ENCODE results near the gene HLA-G. TPM values are rescaled to one million over a fixed set of nuclear protein-coding genes. Genes with fewer than 3 reads are reported as not detected.

Gene HLA-G
- total RNA-seq, 1 experiment from 2014 or later = not detected

- H2AFZ ChIP-seq (ENCODE audit: low read depth, low read length, poor library complexity, severe bottlenecking) = no peak overlapping the region
- POLR2A ChIA-PET = no interaction called here
- no peaks in the 10 kb centered on the region for H3K79me2 ChIP-seq (ENCODE audit: insufficient read depth, low read length)
- H3K4me3 ChIP-seq (replicated peaks in 1 of 2; ENCODE audit: low read depth in 1 of 2, low read length in 2 of 2) = no peak overlapping the region
- H3K9me3 ChIP-seq (ENCODE audit: control insufficient read depth in 1 of 2, insufficient read depth in 1 of 2, low read depth in 1 of 2, low read length in 2 of 2) = no peaks in the 10 kb centered on the region
- RAD21 ChIA-PET (ENCODE audit: low non-redundant PET in 1 of 2, low total read pairs in 2 of 2, uncharacterized antibody in 2 of 2, unreplicated experiment in 2 of 2) = no interaction called here
- no peaks in the 10 kb centered on the region for H3K36me3 ChIP-seq (ENCODE audit: control insufficient read depth in 1 of 2, insufficient read depth in 2 of 2, low read length in 2 of 2)
- no peaks in the 10 kb centered on the region for H3K27me3 ChIP-seq (ENCODE audit: insufficient read depth, low read length)
- intact Hi-C loops (cut with micrococcal nuclease) = no loop called here
- DNase-seq (ENCODE audit: low read depth, low spot score) (no peak), ATAC-seq (no peak)
- H3K9me2 ChIP-seq (ENCODE audit: insufficient read depth) = no peaks in the 10 kb centered on the region
- no peak overlapping the region for H3K9ac ChIP-seq (ENCODE audit: low read length)
- no peak overlapping the region for H3K27ac ChIP-seq (ENCODE audit: low read depth, low read length)
- H3K4me2 ChIP-seq (ENCODE audit: low read length) = no peak overlapping the region
- H4K20me1 ChIP-seq (ENCODE audit: insufficient read depth) = no peaks in the 10 kb centered on the region
- TF ChIP-seq EGR1 (IDR thresholded peaks at IDR 0.05; ENCODE audit: low read depth) (no peak), EZH2 (IDR thresholded peaks at IDR 0.05) (no peak), REST (IDR thresholded peaks at IDR 0.05; ENCODE audit: low read depth) (no peak), ATF3 (IDR thresholded peaks at IDR 0.05) (no peak), EZH2phosphoT487 (IDR thresholded peaks at IDR 0.05; ENCODE audit: borderline replicate concordance) (no peak), TCF7L2 (IDR thresholded peaks at IDR 0.05; ENCODE audit: borderline replicate concordance, extremely low read depth, insufficient read depth, insufficient read length) (no peak), JUND (IDR thresholded peaks at IDR 0.05) (no peak), SIN3A (IDR thresholded peaks at IDR 0.05; ENCODE audit: low read depth) (no peak), ZNF274 (IDR thresholded peaks at IDR 0.05; ENCODE audit: low read depth, low read length) (no peak)
- no TSS peak for BruUV-seq (replicated peaks)
- H3K4me1 ChIP-seq (ENCODE audit: control insufficient read depth in 1 of 2, insufficient read depth in 2 of 2, low read length in 2 of 2) = peaks cover 13 to 26% of the 10 kb centered on the region in 2 experiments
- CTCF ChIA-PET = no interaction called here
Observed at GRCh38 chr6:29789176-29789575, 38.4 kb upstream of the HLA-G start.

Data from HCT116 (cell line).